Activated CD8-positive, alpha-beta memory T cell treated with anti-CD3 and anti-CD28 coated beads, Interleukin-2, amount 50 U/mL, for 24 hours (primary cell): ENCODE measurements around the gene SIGLEC15.
"Not testable (repeated sequence)": the region's sequence is repeated elsewhere in the genome, so short reads cannot be mapped to it uniquely, and the experiment has no call there.

Experiments used
- DNase-seq: peaks from one replicate; pipeline ENCODE4 v3.0.0-alpha.2; 2020; ENCODE audit errors: extremely low read depth

Gene SIGLEC15, protein sequence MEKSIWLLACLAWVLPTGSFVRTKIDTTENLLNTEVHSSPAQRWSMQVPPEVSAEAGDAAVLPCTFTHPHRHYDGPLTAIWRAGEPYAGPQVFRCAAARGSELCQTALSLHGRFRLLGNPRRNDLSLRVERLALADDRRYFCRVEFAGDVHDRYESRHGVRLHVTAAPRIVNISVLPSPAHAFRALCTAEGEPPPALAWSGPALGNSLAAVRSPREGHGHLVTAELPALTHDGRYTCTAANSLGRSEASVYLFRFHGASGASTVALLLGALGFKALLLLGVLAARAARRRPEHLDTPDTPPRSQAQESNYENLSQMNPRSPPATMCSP

DNA sequence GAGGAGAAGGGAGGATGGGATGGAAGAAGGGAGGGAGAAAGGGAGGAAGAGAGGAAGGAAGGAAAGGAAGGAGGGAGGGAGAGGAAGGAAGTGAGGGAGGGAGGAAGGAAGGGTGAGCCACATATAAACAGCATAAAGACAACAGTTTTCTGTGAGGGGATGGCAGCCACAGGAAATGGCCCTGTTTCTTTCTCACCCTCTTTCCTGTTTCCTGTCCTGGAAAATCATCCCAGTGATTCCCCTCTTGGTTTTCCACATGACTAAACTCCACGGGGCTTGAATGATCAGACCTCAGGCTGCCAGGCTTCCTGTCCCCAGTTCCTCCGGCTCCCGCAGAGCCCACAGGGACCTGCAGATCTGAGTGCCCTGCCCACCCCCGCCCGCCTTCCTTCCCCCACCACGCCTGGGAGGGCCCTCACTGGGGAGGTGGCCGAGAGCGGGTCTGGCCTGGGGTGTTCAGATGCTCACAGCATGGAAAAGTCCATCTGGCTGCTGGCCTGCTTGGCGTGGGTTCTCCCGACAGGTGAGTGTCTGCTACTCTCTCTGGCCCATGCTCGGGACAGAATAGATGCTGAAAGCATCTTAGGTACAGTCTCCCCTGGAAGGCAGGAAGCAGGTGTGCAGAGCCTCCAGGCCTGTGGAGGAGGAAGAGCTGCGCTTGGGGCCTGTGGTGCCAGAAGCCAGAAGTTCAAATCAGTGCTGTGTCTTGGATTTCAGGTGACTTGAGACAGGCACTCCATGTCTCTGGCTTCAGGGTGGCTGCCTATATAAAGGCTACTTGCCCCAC lies at the start of gene SIGLEC15:
Gene SIGLEC15, plus strand, starts transcription at position 418 of the 787 bp plus-strand sequence. Its CDS starts 54 bp downstream, at position 472.
- no peak for DNase-seq

DNA sequence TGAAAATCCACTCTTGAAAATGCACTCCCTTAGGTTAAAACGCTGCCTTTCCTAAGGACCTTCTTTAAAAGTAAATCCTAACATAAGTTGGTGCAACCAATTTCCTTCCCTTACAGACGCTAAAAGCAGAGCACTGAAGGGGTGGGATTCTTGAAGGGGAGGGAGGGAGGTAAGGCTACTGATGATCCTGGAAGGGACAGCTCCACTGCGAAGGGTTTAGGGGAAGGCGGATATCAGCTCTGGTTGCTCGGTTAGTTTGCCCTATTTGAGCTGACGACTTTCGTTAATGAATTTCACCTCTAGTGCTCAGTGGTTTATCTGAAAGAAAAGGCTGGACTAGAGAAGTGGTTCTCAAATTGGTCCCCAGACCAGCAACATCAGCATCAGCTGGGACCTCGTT lies 49.7 kb upstream of the SIGLEC15 start:
- no peak for DNase-seq

DNA sequence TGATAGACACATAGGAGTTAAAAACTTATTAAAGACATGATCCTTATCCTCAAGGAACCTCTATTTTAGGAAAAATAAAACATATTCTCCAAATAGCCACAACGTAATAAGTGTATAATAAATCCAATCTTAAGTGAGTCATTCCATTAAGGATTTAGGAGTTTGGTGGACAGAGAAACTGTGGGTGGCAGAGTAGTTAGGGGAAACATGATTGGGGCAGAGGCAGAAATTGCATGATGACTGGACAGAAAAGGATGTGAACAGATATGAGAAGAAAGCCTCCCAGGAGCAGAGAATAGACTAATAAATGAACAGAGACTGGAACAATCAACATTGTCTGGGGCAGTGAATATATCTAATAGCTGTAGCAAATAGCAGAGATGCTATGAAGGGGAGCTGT lies 48.1 kb upstream of the SIGLEC15 start:
- no peak for DNase-seq

DNA sequence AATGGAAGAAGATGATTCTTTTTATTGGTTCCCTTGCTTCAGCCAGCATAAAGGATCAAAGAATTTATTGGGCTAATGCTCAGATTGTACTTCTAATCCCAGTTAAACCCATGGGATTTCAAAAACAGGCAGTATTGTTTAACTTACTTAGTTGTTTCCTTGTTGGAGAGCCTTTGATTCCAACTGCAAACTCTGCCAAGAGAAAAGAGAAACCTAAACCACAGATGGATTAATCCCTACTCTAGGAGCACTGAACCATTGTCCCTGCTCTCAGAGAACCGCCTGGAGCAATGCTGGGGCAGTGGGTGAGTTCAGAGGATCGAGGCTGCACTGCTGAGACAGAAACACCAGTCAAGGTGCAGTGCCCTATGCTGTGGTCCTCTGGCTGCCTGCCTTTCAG lies 44.9 kb upstream of the SIGLEC15 start:
- DNase-seq = no peak

DNA sequence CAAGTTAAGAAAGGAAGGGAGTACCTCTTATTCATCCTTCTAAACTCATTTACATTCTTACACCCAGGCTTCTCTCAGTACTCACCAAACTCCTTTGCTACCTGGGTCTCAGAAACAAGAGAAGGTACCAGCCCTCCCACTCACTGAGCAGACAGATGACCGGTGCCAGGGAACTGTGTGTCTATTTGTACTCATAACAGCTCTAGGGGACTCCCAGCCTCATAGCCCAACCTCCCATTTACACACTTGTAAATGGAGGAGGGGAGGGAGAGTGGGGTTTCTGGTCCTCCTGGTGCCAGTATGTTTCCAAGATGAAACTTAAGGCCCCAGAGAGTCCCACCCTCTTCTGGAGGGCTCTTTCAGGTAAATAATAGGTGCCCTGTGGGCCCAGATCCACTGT lies 42.8 kb upstream of the SIGLEC15 start:
- DNase-seq = no peak

DNA sequence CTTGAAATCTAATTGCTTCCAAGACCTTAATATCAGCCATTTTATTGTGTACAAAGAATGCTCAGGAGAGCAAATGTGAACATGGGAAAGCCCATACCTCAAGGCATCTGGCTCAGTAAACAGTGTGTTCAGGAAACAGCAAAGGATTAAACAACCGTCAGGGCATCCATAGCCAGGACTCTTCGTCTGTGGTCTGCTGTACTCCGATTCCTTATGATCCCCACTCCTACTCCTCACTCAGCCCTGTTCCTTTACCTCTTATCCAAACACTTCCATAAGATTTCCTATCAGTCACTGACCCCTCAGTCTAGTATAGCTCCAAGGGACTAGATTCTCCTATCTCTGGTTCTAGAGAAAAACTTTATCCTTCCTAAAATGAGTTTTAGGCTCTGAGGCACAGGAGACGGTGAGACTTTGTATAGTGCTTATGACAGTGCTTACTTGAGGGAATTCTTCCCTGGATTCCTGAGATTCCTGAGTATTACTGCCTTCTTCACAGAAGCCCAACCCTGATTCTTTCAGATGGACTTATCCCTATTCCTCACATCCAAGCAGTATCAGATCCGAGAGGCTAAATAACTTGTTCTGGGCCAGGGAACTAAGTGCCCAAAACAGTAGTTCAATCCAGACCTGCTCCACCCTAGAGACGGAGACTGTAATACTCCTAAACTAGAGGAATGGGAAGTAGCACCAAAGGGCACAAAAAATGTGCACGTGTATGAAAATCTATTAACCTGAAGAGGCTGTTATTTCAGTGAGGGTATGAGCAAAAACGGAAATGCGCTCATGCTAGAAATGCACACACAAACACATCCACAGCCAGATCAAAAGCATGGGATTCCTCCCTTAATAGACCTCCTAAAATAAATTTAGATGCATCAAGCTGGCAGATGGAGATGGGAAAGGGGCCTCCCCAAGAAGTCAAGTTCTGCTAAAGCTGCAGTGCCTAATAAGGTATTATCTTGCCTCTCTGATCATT lies 42.1 kb upstream of the SIGLEC15 start:
- DNase-seq = no peak

DNA sequence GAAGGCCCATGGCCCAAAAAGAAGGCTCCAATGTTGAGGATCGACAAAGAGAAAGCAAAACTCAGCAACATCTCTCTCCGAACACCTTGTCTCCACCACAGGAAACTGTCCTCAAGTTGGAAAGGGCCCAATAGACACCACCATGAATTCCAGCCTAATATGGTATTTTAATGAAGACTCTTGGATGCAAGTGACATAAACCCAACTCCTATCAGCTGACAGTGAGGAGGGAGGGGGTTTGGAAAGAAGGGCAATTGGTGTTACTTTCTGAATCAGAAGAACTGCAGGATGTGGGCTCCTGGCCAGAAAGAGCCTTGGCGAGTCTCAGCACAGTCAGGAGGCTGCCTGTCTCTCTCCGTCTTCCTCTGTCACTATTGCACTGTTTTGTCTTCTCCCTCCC lies 40.3 kb upstream of the SIGLEC15 start:
- DNase-seq = no peak

DNA sequence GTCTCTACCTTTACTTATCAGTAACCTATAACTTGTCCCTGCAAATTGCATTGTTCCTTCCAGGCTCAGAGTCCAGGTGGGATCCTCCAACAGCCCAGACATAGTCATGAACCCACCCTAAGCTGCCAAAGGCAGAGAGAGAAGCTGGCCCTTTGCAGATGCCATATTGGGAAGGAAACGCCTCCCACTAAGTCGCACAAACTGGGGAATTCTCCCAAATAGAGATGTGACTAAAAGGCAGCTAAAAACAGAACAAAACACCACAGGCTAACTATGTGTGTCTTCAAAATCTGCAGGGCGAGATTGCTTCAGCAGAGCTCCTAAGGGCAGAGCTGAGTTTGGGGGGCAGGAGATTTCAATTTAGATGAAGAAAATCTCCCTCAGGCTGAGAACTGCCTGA lies 38.5 kb upstream of the SIGLEC15 start:
- no peak for DNase-seq

DNA sequence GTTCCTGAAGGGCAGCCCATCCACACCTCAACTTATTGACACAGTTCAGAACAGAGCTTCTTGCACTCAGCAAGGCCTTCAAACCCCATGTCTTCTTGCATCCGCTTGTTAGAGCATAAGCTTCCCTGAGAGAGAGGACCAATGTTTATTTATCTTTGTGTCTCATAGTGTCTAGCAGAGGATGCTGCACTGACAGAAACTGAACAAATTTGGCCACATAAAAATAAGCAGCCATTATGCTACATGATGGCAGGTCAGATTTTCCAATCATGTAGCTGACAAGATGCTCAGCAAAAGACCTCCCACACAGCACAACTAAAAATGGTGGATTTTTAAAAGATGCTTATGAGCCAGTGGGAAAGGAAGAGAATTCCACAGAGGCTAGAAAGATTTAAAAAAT lies 38.1 kb upstream of the SIGLEC15 start:
- no peak for DNase-seq

DNA sequence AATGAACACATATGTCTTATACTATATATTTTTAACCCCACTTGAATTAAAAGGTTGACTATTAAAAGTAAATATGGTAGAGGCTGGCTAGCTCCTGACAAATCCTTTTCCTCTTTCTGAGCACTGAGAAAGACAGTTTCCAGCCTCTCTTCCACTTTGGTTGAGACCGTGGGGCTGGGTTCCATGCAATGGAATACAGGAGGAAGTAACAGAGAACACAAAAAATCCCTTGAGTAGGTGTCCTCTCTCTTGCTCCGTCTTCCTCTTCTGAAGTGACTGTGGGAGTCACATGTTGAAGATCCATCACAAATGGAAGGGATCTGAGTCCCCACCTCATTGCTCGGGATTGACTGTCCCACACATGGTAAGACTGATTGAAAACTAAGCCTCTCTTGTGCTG lies 36.6 kb upstream of the SIGLEC15 start:
- DNase-seq = no peak

DNA sequence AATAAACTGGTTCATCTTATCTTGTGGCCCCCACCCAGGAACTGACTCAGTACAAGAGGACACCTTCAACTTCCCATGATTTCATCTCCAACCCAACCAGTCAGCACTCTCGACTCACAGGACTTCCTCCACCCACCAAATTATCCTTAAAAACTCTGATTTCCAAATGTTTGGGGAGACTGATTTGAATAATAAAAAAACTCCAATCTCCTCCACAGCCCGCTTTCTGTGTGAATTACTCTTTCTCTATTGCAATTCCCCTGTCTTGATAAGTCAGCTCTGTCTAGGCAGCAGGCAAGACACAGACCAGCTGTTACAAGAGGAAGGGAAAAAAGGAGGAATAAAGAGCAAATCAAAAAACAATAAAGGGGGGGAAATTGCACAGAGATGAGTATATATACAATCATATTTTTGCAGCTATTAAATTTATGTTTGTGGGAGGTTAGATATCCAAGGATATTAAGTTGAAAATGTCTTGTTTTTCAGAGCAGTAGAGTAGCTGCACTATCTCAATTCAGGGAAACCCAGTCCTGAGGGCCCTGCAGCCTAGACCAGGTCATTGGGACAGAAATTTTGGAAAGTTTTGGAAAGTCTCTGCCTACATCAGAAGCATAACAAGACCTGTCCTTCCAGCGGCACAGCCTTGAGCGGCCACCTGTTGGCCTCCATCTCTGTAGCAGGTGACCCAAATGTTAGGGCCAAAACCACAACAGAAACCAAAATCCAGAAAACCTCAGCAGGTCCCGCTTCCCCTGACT lies 32.8 kb upstream of the SIGLEC15 start:
- no peak for DNase-seq

DNA sequence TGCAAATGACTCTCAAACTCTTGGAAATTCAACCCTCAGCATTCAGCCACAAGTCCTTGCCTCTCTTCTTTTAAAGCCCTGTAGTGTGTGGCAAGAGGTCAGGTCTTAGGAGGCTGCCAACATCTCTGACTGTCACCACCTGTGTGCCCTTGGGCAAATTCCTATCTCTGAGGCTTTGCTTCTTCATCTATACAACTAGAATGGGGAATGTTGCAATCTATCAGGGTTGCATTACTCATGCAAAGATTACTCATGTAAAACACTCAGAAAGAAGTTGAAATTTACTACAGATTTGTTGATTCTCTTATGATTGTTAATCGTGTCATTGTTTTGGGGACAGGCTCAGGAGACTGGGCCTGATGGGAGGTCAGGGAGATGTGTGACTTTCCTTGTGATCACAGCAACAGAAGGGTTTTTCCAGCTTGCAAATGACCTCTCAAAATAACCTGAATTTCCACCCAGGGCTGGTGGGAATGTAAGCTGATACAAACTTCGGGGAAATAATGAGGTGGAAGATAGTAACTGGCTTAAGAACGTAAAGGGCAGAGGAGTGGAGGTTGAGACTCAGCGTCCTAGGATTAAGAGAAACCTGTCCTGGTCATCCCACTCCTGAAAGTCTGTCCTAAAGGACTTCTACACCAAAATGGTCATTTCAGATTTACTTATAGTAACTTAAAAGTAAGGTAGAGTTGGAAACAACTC lies 32.1 kb upstream of the SIGLEC15 start:
- DNase-seq = no peak

DNA sequence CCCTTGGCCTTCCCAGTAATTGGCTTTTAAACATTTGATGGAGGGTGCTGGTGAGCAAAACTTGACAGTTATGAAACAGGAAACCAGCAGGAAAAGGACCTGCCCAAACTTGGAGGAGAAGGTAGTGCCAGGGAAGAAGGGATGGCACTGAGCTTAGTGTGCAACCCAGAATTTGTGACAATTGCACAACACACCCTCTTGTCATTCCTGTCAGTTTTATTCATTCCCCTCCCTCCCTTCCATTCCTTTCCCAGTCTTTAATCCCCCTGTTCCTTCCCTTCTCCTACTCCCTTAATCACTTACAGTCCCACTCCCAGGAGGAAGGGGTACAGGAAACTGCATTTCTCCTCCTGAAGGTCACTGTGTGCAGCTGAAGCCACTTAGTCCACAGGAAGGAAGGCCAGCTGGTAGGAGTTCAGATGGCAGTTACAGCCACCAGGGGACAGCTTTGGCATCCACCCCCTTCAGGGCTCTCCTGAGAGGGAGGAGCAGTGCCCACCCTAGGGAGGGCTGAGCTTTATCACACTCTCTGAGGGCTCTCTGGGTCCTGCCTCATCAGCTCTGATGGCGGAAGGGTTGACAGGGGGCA lies 24.0 kb upstream of the SIGLEC15 start:
- no peak for DNase-seq

DNA sequence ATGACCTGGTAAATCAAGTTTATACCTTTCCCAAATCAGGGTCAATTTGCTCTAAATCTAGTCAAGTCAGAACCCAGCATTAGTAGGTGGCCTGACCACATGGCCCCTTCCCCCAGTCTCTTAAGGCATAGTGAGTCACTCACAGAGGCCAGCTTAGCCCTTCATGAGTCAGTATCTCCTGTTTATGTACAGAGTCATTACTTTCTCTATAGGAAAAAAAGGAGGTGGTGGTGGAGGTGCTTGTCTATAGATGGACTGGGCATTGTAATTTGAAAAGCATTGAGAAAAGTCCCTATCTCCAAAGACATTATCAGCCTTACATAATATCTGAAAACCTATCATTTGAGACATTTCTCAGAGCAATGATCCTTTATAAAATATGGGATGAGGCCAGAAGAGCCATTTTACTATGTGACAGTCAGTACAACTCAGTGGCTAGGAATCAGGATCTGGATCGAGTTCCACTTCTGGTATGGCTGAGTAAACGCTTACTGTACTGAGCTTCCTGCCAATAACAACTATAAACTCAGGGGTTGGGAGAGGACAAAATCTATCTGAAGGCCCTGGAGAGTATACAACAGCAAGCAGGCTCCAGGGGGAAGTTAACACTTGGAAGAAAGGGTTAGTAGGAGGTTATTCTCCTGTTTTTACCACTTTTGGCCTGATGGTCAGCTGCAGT lies 22.5 kb upstream of the SIGLEC15 start:
- no peak for DNase-seq

DNA sequence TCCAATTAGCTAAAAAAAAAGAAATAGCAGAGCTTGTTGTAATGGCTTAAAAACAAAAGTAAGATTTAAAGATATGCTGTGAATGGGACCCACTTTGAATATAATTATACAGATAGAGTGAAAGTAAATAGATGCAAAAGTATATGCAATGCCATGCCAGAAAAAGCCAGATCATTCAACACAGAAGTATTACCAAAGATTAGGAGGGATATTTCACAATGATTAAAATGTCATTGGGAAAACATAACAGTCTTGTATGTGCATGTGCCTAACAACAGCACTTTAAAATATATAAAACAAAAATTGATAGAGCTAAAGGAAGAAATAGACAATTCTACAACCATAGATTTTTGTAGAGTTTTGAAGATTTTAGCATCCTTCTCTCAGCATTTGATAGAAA lies 19.9 kb upstream of the SIGLEC15 start:
- no peak for DNase-seq

DNA sequence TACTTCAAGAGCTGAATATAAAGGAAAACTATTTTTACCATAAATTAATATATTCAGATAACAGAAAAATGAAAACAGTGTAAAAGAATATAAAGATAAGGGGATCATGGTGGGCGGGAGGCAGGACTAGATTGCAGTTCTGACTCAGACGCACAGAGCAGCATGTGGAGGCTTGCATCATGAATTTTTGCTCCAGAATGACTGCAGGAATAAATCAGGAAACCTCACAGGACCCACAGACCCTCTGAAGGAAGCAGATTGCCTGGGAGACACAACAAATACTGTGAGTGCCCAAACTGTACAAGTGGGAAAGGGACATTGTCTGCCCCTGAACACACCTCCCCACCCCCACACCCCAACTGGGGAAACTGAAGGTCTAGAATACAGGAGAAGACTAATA lies 19.2 kb upstream of the SIGLEC15 start:
- DNase-seq = no peak

DNA sequence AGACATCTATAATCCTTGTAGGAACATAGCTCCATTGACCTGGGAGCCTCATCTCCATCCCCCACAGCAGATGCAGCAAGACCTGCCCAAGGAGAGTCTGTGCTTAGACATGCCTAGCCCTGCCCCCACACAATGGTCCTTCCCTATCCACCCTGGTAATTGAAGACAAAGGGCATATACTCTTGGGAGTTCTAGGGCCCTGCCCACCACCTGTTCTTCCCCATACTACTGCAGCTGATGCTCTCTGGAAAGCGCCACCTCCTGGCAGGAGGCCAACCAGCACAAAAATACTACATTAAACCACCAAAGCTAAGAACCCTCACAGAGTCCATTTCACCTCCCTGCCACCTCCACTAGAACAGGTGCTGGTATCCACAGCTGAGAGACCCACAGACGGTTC lies 18.3 kb upstream of the SIGLEC15 start:
- not testable (repeated sequence) for DNase-seq

DNA sequence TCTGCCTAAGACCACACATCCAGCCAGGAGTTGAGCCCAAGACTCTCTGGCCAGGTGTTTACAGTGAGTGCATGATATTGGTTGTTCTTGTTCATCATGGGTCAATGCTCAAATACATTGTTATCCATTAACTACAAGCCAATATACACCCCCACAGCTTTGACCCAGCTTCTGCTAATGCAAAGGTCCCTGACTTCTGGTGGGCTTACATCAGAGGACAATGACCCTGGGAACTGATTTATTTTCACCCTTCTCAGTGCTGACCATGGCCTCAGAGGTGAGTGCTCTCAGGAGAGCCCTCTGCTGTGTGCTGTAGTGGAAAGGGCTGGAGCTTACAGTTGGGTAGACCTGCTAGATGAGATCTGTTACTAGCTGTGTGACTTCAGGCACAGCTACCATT lies 10.7 kb upstream of the SIGLEC15 start:
- not testable (repeated sequence) for DNase-seq

DNA sequence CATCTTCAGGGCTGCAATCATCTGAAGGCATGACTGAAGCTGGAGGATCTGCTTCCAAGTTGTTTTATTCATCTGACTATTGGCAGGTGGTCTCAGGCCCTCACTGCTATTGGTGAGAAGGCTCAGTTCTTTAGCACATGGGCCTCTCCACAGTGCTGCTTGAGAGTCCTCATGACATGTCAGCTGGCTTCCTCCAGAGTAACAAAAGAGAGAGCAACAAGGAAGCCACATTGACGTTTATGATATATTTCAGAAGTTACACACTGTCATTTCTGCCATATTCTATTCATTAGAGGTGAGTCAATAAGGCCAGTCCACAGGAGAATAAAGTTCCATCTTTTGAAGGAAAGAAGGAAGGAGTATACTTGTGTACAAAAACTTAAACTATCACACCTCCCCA lies 7.9 kb upstream of the SIGLEC15 start:
- DNase-seq = no peak

DNA sequence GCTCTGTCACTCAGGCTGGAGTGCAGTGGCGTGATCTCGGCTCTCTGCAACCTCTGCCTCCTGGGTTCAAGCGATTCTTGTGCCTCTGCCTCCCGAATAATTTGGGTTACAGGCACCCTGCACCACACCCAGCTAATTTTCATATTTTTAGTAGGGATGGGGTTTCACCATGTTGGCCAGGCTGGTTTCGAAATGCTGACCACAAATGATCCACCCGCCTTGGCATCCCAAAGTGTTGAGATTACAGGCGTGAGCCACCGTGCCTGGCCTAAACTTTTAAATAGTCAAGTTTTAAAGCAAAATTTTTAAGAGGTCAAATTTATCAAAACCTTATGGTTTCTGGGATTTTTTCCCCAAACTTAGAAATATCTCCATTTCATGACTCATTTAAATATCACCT lies 6.7 kb upstream of the SIGLEC15 start:
- DNase-seq = not testable (repeated sequence)
